GM21528 (cell line): Measurements from ENCODE around the gene ZIK1.

Experiments used
- ATAC-seq: cut with Tn5 transposase; IDR thresholded peaks from one replicate; pipeline ENCODE4 v1.9.1; 2021; ENCODE audit warnings: mild to moderate bottlenecking, moderate library complexity; ENCODE audit not compliant: unreplicated experiment, low FRiP score

The ZIK1 gene

GRCh38 chr19:57606931-57607330 is 23.0 kb downstream of the ZIK1 start:
- no peak for ATAC-seq

GRCh38 chr19:57611113-57611512 is 27.2 kb downstream of the ZIK1 start:
- no peak for ATAC-seq

GRCh38 chr19:57613941-57614743 is 30.2 kb downstream of the ZIK1 start, which contains the start of gene ZNF134:
TSS of gene ZNF134 (plus strand) at chr19:57614242. CDS start at chr19:57619469, 5,227 bp downstream.
- peak; percentile 94 for ATAC-seq

GRCh38 chr19:57615346-57615745 is 31.4 kb downstream of the ZIK1 start:
- no peak for ATAC-seq

GRCh38 chr19:57620673-57621348 is 36.9 kb downstream of the ZIK1 start:
- ATAC-seq: no peak

GRCh38 chr19:57623091-57623490 is 39.1 kb downstream of the ZIK1 start:
- no peak for ATAC-seq

- ATAC-seq: peak; percentile 95
These were observed 49.3 kb downstream of the ZIK1 start, which contains the start of gene ZNF211 for GRCh38 chr19:57632987-57633831. TSS of gene ZNF211 (plus strand) at chr19:57633168. CDS start at chr19:57633347, 179 bp downstream.

- no peak for ATAC-seq
These were observed 49.8 kb downstream of the ZIK1 start for GRCh38 chr19:57633832-57634131.

GRCh38 chr19:57637379-57637778 is 53.4 kb downstream of the ZIK1 start:
- ATAC-seq: no peak

GRCh38 chr19:57641715-57642234 is 57.8 kb downstream of the ZIK1 start:
- no peak for ATAC-seq

- ATAC-seq: no peak
These were observed 58.6 kb downstream of the ZIK1 start for GRCh38 chr19:57642396-57643046.
